Activated CD4-positive, CD25-positive, alpha-beta regulatory T cell (primary cell): Measurements from ENCODE around the gene ASIC1.

Experiments
- DNase-seq, 4 experiments: peaks; one replicate each; lab custom pipeline; 2025; lab: John Stamatoyannopoulos, UW

ASIC1 gene

GRCh38 chr12:50107416-50108268 is 50.2 kb downstream of the ASIC1 start:
- no peak for DNase-seq

DNA sequence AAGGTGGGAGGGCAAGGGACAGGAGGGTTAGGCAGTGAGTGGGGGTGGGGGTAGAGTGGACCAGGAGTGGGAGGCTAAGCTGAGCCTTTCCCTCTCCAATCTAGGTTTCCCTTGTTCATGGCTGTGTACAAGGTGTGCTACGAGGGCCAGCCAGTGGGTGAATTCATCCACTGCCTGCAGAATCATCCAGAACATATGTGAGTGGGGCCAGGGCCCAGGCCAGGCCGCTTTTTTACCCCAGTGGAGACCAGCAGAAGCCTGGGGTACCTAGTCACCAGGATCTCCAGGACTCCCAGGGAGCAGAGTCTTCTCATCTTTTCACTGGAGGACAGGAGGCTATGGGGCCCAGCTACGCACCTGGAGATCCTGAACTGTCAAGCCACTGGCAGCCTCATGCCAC is 51.9 kb downstream of the ASIC1 start:
- DNase-seq = no peak

- no peak for DNase-seq
Measured at GRCh38 chr12:50110127-50110761, 52.8 kb downstream of the ASIC1 start.

DNA sequence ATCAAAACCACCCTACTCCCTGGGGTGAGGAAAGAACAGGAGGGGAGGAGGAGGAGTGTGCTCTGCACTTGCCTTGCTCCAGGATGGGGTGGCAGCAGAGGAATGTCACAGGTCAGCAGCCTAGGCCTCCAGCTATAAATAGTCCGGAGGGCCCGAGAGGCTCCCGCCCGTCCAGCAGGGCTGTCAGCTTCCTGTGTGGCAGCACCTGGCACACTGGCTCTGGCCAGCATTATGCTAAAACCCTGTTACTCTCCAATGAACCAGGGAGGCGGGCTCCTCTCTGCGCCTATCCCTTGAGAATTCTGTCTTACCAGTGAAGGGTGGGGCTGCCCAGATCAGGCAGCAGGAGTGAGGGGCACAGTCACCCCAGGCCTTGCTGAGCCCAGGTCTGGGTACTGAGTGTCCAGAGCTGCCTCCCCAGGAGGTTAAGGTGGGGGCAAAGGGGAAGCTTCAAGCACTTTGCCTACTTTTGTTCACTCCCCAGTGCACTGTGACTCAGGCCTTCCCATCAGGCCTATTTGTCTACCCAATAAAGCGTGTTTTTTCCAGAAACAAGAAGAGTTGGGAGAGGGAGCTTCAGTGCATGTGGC is 53.5 kb downstream of the ASIC1 start:
- DNase-seq = peak in 1 of 4 experiments; percentile 12

GRCh38 chr12:50111395-50111692 is 53.9 kb downstream of the ASIC1 start:
- no peak for DNase-seq

GRCh38 chr12:50111693-50112455 is 54.5 kb downstream of the ASIC1 start, which contains the start of gene COX14:
COX14 (plus strand) TSS chr12:50112236; CDS start chr12:50120044, 7,808 bp downstream.
- peak; percentile 98 to 100 (median 98) for DNase-seq

DNA sequence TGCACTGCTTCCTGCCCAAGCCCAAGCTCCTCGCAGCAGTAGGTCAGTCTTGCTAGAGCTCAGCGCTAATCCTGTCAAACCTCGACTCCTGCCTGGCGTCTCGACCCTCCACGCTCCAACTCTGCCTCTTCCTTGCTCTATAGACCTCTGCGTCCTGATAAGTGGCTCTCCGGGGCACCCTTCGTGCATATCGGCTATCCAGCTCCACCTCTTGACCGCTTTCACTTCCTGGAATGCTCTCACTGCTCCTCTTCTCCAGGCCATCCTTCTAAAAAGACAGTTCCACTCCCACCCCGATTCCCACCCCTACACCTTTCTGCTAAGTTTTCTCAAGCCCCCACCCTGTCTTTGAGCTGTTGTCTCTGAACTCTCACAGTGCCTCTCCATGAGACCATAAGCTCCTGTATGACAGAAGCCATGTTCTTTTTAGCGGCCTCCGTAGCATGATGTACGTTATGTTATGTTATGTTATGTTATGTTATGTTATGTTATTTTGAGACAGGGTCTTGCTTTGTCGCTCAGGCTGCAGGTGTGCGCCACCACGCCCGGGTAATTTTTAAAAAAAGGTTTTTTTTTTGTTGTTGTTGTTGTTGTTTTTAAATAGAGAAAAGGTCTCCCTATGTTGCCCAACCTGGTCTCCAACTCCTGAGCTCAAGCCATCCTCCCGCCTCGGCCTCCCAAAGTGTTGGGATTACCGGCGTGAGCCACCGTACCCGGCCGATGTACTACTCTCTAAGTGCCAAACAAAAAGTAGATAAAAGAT is 55.2 kb downstream of the ASIC1 start:
- DNase-seq = no peak

DNA sequence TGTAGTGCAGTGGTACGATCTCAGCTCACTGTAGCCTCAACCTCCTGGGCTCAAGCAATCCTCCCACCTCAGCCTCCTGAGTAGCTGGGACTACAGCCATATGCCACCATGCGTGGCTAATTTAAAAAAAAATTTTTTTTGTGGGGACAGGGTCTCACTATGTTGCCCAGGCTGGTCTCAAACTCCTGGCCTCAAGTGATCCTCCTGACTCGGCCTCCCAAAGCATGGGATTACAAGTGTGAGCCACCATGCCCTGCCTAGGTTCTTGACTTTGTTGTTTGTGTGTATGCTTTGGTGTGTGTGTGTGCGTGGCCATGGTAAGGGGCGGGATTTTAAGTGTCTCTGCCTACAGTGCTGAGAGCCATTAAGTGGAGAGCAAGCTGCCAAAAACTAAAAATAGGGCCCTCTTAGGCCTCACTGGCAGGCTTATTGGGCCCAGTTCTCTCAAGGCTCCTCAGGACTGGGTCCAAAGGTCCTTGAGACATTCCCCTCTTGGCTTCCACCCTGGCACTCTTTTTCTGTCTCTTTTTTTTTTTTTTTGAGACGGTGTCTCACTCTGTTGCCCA is 59.7 kb downstream of the ASIC1 start:
- no peak for DNase-seq

DNA sequence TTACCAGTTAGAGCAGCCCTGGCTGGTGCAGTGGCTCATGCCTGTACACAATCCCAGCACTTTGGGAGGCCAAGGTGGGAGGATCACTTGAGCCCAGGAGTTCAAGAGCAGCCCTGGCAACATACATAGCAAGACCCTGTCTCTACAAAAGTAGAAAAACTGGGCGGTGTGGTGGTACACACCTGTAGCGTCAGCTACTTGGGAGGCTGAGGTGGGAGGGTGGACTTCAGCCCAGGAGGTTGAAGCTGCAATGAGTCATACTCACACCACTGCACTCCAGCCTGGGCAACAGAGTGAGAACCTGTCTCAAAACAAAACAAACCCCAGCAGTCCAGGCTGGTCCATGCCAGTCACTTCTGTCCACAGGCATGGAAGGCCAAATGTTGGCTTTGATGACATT is 62.0 kb downstream of the ASIC1 start:
- DNase-seq = no peak

- no peak for DNase-seq
Measured at GRCh38 chr12:50120521-50120920, 63.1 kb downstream of the ASIC1 start.

GRCh38 chr12:50120953-50121352 is 63.6 kb downstream of the ASIC1 start:
- no peak for DNase-seq

DNA sequence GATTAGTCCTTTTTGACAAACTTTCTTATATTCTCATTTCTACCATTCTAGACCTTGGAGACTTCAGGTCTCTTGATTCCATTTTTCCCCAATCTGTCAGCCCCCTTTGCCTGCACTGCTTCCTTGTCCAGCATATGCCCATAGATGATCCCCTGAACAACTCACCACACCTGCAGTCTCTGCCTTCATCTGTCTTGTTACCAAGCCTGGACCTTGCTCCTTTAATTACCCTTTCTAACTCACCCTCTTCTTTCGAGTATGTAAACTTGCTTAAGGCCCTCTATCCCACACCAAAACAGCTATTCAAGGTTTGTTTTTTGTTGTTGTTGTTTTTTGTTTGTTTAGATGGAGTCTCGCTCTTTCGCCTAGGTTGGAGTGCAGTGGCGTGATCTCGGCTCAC is 64.2 kb downstream of the ASIC1 start:
- DNase-seq = no peak

DNA sequence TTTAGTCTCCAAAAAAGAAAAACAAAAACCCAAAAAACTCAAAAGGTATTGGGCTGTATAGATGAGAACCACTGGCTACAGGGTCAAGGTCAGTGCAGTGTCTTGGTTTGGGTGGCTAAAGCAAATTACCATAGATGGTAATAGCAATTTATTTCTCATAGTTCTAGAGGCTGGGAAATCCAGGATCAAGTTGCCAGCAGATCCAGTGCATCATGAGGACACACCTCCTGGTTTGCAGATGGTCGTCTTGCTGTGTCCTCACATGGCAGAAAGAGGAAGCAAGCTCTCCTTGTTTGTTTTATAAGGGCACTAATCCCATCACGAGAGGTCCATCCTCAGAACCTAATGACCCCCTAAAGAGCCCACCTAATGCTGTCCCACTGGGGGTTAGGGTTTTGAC is 65.8 kb downstream of the ASIC1 start:
- DNase-seq = no peak

- DNase-seq = no peak
Measured at GRCh38 chr12:50127546-50127945, 70.2 kb downstream of the ASIC1 start.

DNA sequence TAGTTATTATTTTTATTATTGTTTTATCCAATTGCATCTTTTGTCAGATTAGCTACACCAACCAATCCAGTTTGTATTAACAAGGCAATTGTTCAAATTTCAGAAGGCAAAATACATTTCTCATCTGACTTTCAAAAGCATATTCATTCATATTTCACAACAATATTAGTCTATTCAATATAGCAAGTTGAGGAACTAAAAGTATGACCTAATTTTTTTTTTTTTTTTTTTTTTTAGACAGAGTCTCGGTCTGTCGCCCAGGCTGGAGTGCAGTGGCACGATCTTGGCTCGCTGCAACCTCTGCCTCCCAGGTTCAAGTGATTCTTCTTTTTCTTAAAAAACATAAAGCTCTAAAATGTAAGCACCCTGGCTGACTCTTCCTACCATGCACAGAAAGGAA is 71.9 kb downstream of the ASIC1 start:
- no peak for DNase-seq

DNA sequence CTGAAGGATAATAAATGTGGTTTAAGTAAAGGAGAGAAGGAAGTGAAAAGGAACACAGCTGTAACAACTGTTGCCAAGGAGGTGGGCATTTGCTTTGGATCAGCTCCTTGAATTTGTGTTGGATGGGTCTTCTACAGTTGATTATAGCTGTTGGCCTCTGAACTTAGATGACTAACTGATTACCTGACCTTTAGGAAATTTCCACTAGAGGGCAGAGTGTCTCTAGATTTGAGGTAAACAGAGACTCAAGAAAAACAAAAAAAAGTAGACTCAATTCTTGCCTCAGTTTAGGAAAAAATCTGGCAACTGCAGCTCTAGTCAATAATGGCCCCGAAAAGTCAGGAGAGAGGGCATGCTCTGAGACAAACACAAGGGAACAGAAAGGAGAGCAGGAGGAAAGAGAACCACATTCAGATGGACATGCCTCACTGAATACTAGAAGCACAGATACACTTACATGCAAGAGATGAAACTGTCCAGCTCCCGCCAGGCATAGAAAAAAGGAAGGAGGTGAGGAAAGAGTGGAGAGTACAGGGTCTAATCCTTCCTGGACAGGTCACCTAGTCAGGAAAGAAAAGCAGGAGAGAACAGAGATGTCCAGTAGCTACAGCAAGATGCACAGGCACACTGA is 75.2 kb downstream of the ASIC1 start:
- DNase-seq = no peak
